HG03025 (cell line): ENCODE results near the gene METTL16.
"Not testable (repeated sequence)": the region's sequence is repeated elsewhere in the genome, so short reads cannot be mapped to it uniquely, and the experiment has no call there.

Experiments
- ATAC-seq: cut with Tn5 transposase; IDR thresholded peaks from one replicate; pipeline ENCODE4 v1.9.1; 2021; ENCODE audit warnings: mild to moderate bottlenecking, moderate library complexity; ENCODE audit not compliant: unreplicated experiment, low FRiP score

METTL16 gene

DNA sequence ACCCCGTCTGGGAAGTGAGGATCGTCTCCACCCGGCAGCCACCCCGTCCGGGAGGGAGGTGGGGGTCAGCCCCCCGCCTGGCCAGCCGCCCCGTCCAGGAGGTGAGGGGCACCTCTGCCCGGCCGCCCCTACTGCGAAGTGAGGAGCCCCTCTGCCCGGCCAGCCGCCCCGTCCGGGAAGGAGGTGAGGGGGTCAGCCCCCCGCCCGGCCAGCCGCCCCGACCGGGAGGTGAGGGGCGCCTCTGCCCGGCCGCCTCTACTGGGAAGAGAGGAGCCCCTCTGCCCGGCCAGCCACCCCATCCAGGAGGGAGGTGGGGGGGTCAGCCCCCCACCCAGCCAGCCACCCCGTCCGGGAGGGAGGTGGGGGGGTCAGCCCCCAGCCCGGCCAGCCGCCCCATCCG lies 4.7 kb downstream of the METTL16 start:
- ATAC-seq: not testable (repeated sequence)

- ATAC-seq: no peak
These were observed 8.1 kb downstream of the METTL16 start for GRCh38 chr17:2503627-2504026.

DNA sequence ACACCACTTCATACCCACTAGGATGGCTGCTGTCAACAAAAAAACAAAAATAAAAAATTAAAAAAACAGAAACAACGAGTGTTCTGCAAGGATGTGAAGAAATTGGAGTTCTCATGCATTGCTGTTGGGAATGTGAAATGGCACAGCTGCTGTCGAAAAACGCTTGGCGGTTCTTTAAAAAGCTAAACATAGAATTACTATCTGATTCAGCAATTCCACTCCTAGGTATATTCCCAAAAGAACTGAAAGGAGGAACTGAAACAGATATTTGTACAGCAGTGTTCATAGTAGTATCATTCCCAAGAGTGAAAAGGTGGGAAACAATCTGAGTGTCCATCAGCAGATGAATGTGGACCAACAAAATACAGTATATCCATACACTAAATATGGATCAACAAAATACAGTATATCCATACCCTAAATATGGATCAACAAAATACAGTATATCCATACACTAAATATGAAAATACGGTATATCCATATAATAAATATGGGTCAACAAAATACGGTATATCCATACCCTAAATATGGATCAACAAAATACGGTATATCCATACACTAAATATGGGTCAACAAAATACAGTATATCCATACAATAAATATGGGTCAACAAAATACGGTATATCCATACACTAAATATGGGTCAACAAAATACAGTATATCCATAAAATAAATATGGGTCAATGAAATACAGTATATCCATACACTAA lies 8.7 kb downstream of the METTL16 start:
- ATAC-seq: no peak

GRCh38 chr17:2500446-2500845 lies 11.2 kb downstream of the METTL16 start:
- no peak for ATAC-seq

DNA sequence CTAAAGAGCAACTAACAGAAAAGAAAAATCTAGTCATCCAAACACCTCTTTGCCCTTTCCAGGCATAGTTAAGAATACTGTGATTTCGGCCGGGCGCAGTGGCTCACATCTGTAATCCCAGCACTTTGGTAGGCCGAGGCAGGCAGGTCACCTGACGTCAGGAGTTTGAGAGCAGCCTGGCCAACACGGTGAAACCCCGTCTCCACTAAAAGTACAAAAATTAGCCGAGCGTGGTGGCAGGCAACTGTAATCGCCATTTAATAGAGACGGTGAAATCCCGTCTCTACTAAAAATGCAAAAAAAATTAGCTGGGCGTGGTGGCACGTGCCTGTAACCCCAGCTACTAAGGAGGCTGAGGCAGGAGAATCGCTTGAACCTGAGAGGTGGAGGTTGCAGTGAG lies 22.4 kb downstream of the METTL16 start:
- ATAC-seq: not testable (repeated sequence)

GRCh38 chr17:2487306-2487705 lies 24.4 kb downstream of the METTL16 start:
- no peak for ATAC-seq

- not testable (repeated sequence) for ATAC-seq
These were observed 25.0 kb downstream of the METTL16 start for GRCh38 chr17:2486709-2487108.

DNA sequence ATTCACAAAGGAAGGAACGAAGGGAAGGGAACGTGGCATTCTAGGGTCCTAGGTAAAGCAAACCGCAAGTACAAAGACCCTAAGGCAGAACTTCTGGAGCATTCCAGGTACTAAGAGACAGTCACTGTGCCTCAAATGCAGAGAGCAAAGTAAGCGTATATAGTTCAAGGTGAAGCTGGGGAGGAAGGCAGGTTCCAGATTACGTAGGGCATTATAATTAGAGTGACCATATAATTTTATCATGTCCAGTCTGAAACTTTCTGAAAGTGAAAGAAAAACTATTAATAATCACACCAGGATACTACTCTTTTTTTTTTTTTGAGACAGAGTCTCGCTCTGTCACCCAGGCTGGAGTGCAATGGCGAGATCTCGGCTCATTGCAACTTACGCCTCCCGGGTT lies 25.7 kb downstream of the METTL16 start:
- no peak for ATAC-seq

DNA sequence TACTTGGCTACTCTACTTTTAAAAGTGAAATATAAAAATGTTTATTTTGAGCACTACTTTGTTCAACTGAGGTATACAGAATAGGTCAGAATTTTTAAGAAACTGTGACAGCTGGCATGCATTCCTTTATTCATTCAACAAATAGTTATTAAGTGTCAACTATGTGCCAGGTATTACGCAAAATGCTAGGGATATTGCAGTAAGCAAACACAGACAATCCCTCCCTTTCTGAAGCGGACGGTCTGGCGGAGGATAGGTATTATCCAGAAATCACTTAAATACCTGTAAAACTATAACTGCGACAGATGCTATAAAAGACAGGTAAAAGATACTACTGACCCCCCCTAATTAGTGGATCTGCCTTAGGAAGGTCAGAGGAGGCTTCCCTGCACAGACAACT lies 26.1 kb downstream of the METTL16 start:
- ATAC-seq: no peak

- ATAC-seq: no peak
These were observed 26.8 kb downstream of the METTL16 start for GRCh38 chr17:2484876-2485275.

DNA sequence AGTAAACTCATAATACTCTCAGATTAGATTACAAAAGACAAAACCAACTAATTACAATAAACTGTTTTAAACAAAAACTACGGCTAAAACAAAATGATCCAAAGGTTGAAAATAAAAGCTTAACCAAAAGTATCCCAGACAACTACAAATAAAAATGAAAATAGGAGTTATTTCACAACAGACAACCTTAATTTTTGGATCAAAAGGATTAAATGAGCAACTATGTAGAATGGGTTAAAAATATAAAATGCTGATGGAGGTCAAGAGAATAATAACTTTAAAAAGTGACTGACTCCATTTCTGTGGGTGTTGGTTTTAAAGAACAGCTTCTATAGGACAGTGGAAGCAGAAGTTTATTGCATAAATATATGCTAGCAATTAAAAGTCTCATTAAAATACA lies 28.6 kb downstream of the METTL16 start:
- ATAC-seq: no peak

GRCh38 chr17:2482218-2482617 lies 29.5 kb downstream of the METTL16 start:
- no peak for ATAC-seq

DNA sequence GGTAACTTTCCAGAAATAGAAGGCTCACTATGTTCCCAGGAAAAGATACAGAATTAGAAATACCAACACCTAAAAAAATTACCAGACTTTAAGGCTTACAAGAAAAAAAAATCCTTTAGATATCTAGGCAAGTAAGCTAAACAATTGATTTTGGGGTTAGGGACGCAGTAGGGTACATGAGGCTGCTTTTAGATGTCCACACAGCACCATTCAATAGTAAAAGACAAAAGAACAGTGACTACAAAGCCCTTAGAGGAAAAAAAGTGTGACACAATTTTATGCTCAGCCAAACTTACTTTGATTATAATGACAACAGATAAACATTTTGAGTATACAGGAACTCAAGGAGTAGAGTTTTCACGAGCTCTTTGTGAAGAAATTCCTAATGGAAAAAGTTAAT lies 29.9 kb downstream of the METTL16 start:
- ATAC-seq: no peak

- ATAC-seq: no peak
These were observed 33.2 kb downstream of the METTL16 start for GRCh38 chr17:2478458-2478857.

- ATAC-seq: no peak
These were observed 36.6 kb downstream of the METTL16 start for GRCh38 chr17:2475056-2475455.

GRCh38 chr17:2474371-2474770 lies 37.3 kb downstream of the METTL16 start:
- ATAC-seq: no peak

DNA sequence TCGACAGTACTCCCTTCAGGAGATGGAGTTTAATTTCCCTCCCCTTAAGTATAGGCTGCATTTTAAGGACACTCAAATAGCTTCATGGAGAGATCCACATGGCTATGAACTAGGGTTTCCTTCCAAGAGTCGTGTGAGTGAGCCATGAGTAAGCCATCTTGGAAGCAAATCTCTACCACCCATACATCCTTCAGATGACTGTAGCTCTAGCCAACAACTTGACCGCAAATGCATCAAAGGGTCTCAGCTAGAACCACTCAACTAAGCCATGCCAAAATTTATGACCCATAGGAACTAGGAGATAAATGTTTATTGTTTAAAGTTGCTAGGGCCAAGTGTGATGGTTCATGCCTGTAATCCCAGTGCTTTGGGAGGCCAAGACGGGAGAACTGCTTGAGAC lies 43.4 kb downstream of the METTL16 start:
- no peak for ATAC-seq

DNA sequence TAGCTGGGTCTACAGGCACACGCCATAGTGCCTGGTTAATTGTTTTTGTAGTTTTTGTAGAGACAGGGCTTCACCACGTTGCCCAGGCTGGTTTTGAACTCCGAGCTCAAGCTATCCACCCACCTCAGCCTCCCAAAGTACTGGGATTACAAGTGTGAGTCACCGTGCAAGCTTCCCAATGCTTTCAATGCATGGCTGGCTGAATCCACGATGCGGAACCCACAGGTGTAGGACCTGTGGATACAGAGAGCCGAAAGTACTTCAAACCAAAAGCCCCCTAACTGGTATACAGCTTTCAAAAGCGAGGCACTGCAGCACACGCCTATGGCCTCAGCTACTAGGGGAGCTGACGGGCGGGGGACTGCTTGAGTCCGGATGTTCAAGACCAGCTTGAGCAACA lies 44.8 kb downstream of the METTL16 start:
- no peak for ATAC-seq

DNA sequence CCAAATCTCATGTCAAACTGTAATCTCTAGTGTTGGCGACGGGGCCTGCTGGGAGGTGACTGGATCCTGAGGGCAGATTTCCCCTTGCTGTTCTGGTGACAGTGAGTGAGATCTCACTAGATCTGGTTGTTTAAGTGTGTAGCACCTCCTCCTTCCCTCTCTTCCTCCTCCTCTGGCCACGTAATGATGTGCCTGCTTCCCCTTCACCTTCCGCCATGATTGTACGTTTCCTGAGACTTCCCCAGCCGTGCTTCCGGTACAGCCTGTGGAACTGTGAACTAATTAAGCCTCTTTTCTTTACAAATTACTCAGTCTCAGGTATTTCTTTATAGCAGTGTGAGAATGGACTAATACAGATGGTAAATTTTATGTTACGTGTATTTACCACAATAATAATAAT lies 49.2 kb downstream of the METTL16 start:
- ATAC-seq: no peak

- ATAC-seq: no peak
These were observed 51.8 kb downstream of the METTL16 start for GRCh38 chr17:2459917-2460271.

DNA sequence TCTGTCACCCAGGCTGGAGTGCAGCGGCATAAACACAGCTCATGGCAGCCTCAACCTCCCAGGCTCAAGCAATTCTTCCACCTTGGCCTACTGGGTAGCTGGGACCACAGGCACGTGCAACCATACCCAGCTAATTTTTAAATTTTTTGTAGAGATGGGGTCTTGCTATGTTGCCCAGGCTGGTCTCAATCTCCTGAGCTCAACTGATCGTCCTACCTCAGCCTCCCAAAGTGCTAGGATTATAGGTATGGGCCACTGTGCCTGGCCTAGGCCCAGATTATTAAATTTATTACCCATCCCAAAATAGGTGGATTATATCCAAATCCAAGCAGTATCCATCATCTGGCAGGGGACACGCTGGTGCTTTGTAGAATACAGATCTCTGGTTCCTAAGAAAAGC lies 53.8 kb downstream of the METTL16 start:
- no peak for ATAC-seq

DNA sequence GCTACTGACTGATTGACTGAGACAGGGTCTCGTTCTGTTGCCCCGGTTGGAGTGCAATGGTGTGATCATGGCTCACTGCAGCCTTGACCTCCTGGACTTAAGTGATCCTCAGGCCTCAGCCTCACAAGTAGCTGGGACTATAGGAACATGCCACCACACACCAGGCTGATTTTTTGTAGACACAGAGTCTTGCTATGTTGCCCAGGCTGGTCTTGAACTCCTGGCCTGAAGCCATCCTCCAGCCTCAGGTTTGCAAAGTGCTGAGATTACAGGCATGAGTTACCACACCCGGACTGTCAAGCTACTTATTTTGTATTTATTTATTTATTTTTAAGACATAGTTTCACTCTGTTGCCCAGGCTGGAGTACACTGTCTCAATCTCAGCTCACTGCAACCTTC lies 55.2 kb downstream of the METTL16 start:
- no peak for ATAC-seq

DNA sequence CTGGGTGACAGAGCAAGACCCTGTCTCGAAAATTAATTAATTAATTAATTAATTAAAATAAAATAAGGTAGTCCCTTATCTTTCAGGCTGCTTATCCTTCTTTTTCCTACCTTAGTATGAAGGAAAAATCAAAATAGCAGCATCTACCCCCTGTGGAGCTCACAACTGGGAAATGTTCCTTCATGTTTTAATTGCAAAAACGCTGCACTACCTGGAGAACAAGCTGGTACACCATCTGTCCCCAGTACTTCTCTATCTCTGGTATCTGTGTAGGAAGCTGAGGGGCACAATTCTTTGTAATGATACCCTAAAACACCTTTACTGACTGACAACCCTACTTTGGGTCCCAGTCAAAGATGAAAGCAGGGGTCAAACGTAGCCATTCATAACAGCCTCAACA lies 55.7 kb downstream of the METTL16 start:
- ATAC-seq: no peak
